ENCODE measurements around the gene FNDC11.

FNDC11 gene

DNA sequence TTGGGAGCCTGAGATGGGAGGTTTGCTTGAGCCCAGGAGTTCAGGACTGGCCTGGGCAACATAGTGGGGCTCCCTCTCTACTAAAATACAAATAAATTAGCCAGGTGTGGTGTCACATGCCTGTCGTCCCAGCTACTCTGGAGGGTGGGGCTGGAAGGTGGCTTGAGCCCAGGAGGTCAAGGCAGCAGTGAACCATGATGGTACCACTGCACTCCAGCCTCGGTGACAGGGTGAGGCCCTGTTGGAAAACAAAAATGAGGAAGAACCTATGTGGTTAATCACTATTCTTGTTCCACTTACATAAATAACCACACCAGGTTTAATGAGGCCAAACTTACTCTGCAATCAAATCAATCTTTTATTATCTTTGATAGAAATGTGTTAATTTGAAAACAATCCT, 28.0 kb upstream of the FNDC11 start:
- no peak for DNase-seq

- DNase-seq = no peak
These were observed 26.8 kb upstream of the FNDC11 start for GRCh38 chr20:63527184-63527583.

- DNase-seq = no peak
These were observed 24.6 kb upstream of the FNDC11 start for GRCh38 chr20:63529180-63529860.

DNA sequence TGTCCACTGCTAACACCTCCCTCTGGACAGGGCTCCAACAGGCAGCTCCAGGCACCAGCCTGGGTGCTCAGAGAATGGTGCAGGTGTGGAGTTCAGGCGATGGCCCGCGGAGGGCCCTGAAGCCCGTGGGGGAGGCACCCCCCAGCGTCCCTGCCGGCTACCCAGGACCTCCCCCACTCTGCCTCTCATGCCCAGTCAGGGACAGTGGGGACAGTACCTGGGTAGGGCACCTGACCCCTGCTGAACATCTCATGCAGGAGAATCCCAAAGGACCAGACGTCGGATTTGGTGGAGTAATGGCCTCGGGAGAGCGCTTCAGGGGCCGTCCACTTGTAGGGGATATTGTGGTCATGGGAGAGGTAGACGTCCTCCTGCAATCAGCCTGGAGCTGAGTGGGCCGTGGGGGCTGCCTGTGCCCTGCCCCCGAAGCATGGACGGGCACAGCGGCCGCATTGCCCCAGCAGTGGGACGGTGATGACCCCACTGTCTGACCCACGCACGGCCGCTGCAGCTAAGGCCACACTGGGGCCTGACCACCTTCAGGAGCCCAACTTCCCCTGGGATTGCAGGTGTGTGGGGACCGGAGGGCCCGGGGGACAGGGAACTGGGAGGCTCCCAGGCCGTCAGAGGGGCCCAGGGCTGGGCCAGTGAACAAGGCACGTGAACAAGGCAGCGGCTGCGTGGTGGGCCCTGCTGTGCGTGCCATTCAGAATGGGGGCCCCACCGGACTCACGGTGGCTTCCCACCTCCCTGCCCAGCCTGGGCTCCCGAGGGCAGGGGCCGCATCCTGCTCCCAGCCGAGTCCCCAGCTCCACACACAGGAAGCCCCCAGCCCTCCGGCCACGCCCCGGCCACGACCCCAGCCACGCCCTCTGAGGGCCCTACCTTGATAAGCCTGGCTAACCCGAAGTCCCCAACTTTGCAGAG, 23.8 kb upstream of the FNDC11 start:
- no peak for DNase-seq

- no peak for DNase-seq
These were observed 23.2 kb upstream of the FNDC11 start for GRCh38 chr20:63530788-63531160.

GRCh38 chr20:63531686-63532448, 22.1 kb upstream of the FNDC11 start:
- DNase-seq = no peak

- no peak for DNase-seq
These were observed 21.4 kb upstream of the FNDC11 start for GRCh38 chr20:63532449-63532971.

DNA sequence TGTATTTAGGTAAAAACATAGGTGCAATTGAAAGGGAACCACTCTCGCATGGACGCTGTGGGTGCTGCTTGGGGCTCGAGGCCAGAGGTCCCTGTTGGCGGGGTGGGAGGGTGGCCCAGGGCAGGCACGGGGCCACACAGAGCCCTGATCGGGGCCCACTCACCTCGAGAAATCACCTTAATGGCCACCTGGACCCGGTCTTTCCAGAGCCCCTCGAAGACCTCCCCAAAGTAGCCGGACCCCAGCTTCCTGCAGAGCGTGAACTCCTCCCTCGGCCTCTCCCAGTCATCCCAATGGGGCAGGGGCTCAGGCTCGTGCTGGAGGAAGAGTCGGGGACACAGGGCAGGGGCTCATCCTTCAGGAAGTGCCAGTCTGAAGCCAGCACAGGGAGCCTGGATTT, 20.6 kb upstream of the FNDC11 start:
- no peak for DNase-seq

- DNase-seq = no peak
These were observed 20.0 kb upstream of the FNDC11 start for GRCh38 chr20:63533871-63534393.

DNA sequence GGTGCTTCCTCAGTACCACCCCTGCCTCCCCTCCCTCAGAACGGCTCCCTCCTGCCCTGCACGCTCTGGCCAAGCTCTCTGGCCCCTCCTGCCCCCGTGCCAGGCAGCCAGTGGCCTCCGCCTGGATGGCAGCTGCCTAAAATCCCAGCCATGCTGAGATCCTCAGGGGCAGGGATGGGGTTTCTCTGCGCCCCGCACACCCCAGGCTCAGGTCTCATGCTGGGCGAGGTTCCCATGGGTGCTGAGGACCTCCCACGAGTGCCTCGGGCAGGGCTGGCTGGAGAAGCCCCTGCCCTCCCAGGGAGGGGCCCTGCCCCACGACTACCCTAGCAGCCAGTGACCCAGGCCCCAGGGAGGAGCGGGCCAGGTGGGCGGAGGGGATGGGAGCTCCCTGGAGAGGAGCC, 19.5 kb upstream of the FNDC11 start:
- DNase-seq = no peak

GRCh38 chr20:63534831-63535651, 18.9 kb upstream of the FNDC11 start:
- no peak for DNase-seq

- no peak for DNase-seq
These were observed 17.6 kb upstream of the FNDC11 start for GRCh38 chr20:63536241-63536977.

DNA sequence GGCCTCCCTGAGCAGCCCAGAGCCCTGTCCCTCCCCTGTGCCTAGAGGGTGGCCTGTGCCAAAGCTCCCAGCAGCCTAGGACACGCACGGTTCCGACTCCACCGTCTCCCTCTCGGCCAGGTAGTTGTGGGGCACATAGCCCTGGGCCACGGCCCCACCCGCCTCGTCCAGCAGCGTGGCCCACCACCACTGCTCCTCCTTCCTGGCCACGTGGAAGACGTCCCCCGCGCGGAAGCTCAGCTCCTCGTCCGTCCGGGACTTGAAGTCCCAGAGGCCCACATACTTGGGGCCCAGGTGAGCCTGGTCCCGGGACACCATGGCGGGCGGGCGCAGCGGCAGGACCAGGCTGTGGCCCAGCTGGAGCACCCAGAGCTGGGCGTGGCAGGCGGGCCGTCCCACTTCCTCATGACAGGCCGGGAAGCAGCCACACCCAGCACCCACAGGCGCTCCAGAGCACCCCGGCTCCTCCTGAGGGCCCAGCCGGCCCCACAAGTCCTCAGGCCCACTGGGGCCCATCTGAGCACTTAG, 16.9 kb upstream of the FNDC11 start, which contains the start of gene PTK6:
PTK6 (minus strand) TSS at position 380 of the 528 bp plus-strand sequence; CDS start at position 318, 62 bp downstream.
- peak; percentile 49 for DNase-seq

DNA sequence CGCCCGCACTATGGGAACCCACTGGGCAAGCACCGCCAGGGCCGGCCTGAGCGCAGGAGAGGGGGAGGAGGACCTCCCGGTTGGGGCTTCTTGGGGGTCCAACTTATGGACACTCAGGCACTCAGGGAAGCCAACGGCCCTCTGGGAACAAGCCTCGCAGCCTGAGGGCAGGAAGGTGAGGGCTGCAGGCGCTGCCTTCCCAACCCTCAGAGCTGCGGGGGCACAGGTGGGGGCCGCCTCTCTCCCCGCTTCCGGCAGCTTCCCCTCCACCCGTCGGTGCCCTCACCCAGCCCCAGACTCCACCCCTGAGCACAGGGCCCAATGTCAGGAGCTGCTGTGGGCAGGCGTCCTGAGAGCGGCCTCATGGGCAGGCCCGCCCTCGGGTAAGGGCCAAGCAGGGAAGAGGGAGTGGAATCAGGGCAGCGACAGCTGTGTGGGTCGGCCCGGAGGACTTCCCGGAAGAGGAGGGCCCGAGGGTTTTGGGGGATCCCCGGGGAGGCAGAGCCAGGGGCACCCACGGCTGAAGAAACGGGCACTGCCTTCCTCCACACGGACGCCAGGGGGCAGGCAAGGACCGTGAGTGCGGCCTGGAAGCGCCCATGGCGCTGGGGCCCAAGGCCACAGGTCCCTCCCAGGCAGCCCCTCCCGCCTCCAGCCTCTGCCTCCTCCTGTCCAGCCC, 16.3 kb upstream of the FNDC11 start:
- DNase-seq = peak; percentile 98

- peak; percentile 16 for DNase-seq
These were observed 15.5 kb upstream of the FNDC11 start for GRCh38 chr20:63538204-63539091.

DNA sequence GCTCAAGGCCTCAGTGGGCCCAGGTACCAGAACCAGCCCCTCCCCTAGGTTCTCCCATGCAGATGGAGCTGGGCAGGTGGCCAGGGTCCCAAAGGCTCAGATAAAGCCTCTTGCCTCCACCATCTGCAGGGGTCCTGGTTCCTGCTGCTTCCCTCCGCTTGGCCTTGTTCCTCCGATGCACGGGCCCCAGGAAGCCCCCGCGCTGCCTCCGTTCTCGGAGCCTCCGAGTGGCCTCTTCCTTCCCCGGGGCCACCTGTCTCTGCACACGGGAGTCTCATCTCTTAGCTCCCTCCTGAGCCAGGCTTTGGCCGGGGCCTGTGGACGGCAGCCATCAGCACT, 14.9 kb upstream of the FNDC11 start:
- no peak for DNase-seq

GRCh38 chr20:63539441-63540370, 14.3 kb upstream of the FNDC11 start:
- no peak for DNase-seq
